ENCODE results near the gene PRCP. TPM values are rescaled to one million over a fixed set of nuclear protein-coding genes. Genes with fewer than 3 reads are reported as not detected.

The PRCP gene
- total RNA-seq, 1 donor from 2014 or later: 62.0 TPM

GRCh38 chr11:82858556-82859091, 41.6 kb downstream of the PRCP start:
- H3K4me1 Mint-ChIP-seq (ENCODE audit: low read depth, unreplicated experiment): peaks cover 30% of the 10 kb centered on the region
- Histone ChIP-seq H4K20me1 (ENCODE audit: insufficient read depth, low read length) (no peaks in the 10 kb centered on the region), H3K27me3 (ENCODE audit: insufficient read depth, low read length) (no peaks in the 10 kb centered on the region), H3K27ac (ENCODE audit: low read depth, low read length) (peak overlapping the region; percentile 72), H3K4me1 (ENCODE audit: insufficient read depth, low read length) (peaks cover 18% of the 10 kb centered on the region), H3K9me3 (ENCODE audit: insufficient read depth, low read depth, low read length) (no peaks in the 10 kb centered on the region), H3K36me3 (ENCODE audit: insufficient read depth, low read length) (no peaks in the 10 kb centered on the region), H3K4me2 (ENCODE audit: low read length) (peak overlapping the region; percentile 80), H3K79me2 (ENCODE audit: insufficient read depth, low read length) (no peaks in the 10 kb centered on the region), H2AFZ (ENCODE audit: low read depth, low read length) (peak overlapping the region; percentile 40), H3K4me3 (ENCODE audit: insufficient read depth, low read depth, low read length) (no peak overlapping the region), H3K9ac (ENCODE audit: low read length) (peak overlapping the region; percentile 68)
- no peaks in the 10 kb centered on the region for H3K36me3 Mint-ChIP-seq (ENCODE audit: low read depth, unreplicated experiment)
- peak; percentile 79 for FAIRE-seq
- no peaks in the 10 kb centered on the region for H3K27me3 Mint-ChIP-seq (ENCODE audit: low read depth, unreplicated experiment)
- DNase-seq (ENCODE audit: low read depth): peak; percentile 70
- TF ChIP-seq CTCF (IDR thresholded peaks at IDR 0.05; ENCODE audit: insufficient read depth, low read depth, low read length) (no peak), EZH2 (IDR thresholded peaks at IDR 0.05; ENCODE audit: insufficient read depth, low read length) (no peak)
- H3K4me3 Mint-ChIP-seq (ENCODE audit: unreplicated experiment): no peak overlapping the region
- H3K9me3 Mint-ChIP-seq (ENCODE audit: unreplicated experiment): no peaks in the 10 kb centered on the region
- H3K27ac Mint-ChIP-seq (ENCODE audit: unreplicated experiment): peak overlapping the region; percentile 88

GRCh38 chr11:82858133-82858532, 42.1 kb downstream of the PRCP start:
- H3K27ac ChIP-seq (ENCODE audit: low read depth, low read length): peak overlapping the region; percentile 72
- H3K27me3 ChIP-seq (ENCODE audit: insufficient read depth, low read length): no peaks in the 10 kb centered on the region
- no peaks in the 10 kb centered on the region for H4K20me1 ChIP-seq (ENCODE audit: insufficient read depth, low read length)
- TF ChIP-seq CTCF (IDR thresholded peaks at IDR 0.05; ENCODE audit: insufficient read depth, low read depth, low read length) (no peak), EZH2 (IDR thresholded peaks at IDR 0.05; ENCODE audit: insufficient read depth, low read length) (no peak)
- H3K4me1 ChIP-seq (ENCODE audit: insufficient read depth, low read length): peaks cover 18% of the 10 kb centered on the region
- Mint-ChIP-seq H3K27me3 (ENCODE audit: low read depth, unreplicated experiment) (no peaks in the 10 kb centered on the region), H3K4me1 (ENCODE audit: low read depth, unreplicated experiment) (peaks cover 30% of the 10 kb centered on the region), H3K27ac (ENCODE audit: unreplicated experiment) (peak overlapping the region; percentile 88), H3K4me3 (ENCODE audit: unreplicated experiment) (no peak overlapping the region), H3K36me3 (ENCODE audit: low read depth, unreplicated experiment) (no peaks in the 10 kb centered on the region), H3K9me3 (ENCODE audit: unreplicated experiment) (no peaks in the 10 kb centered on the region)
- no peaks in the 10 kb centered on the region for H3K9me3 ChIP-seq (ENCODE audit: insufficient read depth, low read depth, low read length)
- H3K79me2 ChIP-seq (ENCODE audit: insufficient read depth, low read length): no peaks in the 10 kb centered on the region
- FAIRE-seq (no peak), DNase-seq (ENCODE audit: low read depth) (no peak)
- H3K4me2 ChIP-seq (ENCODE audit: low read length): peak overlapping the region; percentile 80
- H3K36me3 ChIP-seq (ENCODE audit: insufficient read depth, low read length): no peaks in the 10 kb centered on the region
- no peak overlapping the region for H3K4me3 ChIP-seq (ENCODE audit: insufficient read depth, low read depth, low read length)
- peak overlapping the region; percentile 40 for H2AFZ ChIP-seq (ENCODE audit: low read depth, low read length)
- peak overlapping the region; percentile 68 for H3K9ac ChIP-seq (ENCODE audit: low read length)

- Histone ChIP-seq H3K9ac (ENCODE audit: low read length) (no peak overlapping the region), H2AFZ (ENCODE audit: low read depth, low read length) (no peak overlapping the region), H4K20me1 (ENCODE audit: insufficient read depth, low read length) (no peaks in the 10 kb centered on the region), H3K27me3 (ENCODE audit: insufficient read depth, low read length) (no peaks in the 10 kb centered on the region), H3K4me1 (ENCODE audit: insufficient read depth, low read length) (peaks cover 18% of the 10 kb centered on the region), H3K4me2 (ENCODE audit: low read length) (no peak overlapping the region), H3K27ac (ENCODE audit: low read depth, low read length) (no peak overlapping the region), H3K9me3 (ENCODE audit: insufficient read depth, low read depth, low read length) (no peaks in the 10 kb centered on the region), H3K4me3 (ENCODE audit: insufficient read depth, low read depth, low read length) (no peak overlapping the region), H3K79me2 (ENCODE audit: insufficient read depth, low read length) (no peaks in the 10 kb centered on the region), H3K36me3 (ENCODE audit: insufficient read depth, low read length) (no peaks in the 10 kb centered on the region)
- no peak for TF ChIP-seq CTCF (IDR thresholded peaks at IDR 0.05; ENCODE audit: insufficient read depth, low read depth, low read length)
- no peak for TF ChIP-seq EZH2 (IDR thresholded peaks at IDR 0.05; ENCODE audit: insufficient read depth, low read length)
- no peaks in the 10 kb centered on the region for H3K9me3 Mint-ChIP-seq (ENCODE audit: unreplicated experiment)
- H3K27ac Mint-ChIP-seq (ENCODE audit: unreplicated experiment): no peak overlapping the region
- peaks cover 30% of the 10 kb centered on the region for H3K4me1 Mint-ChIP-seq (ENCODE audit: low read depth, unreplicated experiment)
- FAIRE-seq (no peak), DNase-seq (ENCODE audit: low read depth) (no peak)
- H3K27me3 Mint-ChIP-seq (ENCODE audit: low read depth, unreplicated experiment): no peaks in the 10 kb centered on the region
- H3K4me3 Mint-ChIP-seq (ENCODE audit: unreplicated experiment): no peak overlapping the region
- H3K36me3 Mint-ChIP-seq (ENCODE audit: low read depth, unreplicated experiment): no peaks in the 10 kb centered on the region
Observed at GRCh38 chr11:82857145-82857544, 43.1 kb downstream of the PRCP start.

All from astrocyte (in vitro differentiated cells and primary cell).